Stimulated activated CD4-positive, alpha-beta T cell treated with anti-CD3 and anti-CD28 coated beads, TNF-alpha, amount 100 ng/mL, for 48 hours (primary cell): ENCODE measurements around the gene STXBP4.

Source experiments
- DNase-seq, 3 donors: peaks; one replicate each; pipeline ENCODE4 v3.0.0-alpha.2; 2020; ENCODE audit warnings: low read depth in 3 of 3

Gene STXBP4

DNA sequence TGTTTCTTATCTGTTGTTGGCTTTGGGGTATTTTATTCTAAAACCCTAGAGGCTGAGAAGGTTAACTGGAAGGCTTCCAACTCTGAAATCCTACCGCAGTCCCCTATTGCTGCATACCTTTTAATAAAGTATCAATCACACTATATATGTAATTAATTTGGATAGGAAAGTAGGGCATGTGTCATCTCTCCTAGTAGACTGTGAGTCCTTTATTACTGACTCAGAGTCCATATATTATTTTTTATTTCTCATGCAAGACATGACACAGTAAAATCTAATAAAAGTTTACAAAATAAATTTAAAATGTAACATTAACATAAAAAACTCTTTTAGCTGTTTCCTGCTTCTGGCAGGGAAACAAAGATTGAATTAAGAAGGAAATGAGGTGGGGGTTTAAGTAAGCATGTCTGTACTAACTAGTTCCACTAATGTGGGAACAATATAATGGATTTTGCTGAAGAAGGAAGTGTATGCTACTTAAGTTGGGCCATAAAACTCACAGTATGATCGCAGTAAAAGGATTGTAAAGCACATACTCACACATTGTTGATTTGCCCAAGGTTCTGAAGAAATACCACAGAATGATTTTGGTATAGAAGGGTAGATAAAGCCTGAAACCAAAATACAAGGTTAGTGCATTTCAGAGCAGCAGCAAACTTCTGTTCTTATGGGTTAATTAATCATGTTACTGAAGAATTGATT lies 198.6 kb downstream of the STXBP4 start:
- no peak for DNase-seq

DNA sequence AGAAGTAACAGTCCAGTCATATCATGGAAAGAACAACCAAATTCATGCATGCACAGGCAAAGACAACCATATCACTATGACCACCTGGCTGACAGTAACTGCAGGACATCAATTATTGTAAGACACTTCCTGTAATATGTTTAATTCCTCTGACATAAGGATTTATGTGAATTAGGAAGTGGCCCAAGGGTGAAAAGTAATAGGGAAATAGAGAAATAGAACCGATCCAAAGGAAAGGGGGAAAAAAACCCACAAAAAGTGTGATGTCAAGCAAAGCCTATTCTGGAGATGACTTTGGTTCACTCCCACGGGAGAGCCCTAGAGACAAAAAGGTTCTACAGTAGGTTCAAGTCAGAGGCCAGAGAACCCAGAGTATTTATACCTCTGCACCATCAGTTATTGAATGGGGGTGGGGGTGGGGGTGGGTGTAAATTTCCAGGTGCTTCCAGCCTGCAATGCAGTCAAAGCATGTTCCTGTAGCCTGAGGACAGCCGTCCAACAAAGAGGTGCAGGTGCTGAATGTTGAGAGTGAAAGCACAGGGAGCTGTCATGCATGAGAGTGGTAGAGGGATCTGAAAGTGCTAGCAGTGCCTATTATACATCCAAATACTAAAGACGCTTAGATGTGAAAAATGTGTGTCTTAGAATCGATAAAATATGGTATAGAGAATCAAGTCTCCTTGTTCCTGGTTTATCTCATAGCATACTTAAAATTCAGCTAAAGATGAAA lies 200.6 kb downstream of the STXBP4 start:
- no peak for DNase-seq

DNA sequence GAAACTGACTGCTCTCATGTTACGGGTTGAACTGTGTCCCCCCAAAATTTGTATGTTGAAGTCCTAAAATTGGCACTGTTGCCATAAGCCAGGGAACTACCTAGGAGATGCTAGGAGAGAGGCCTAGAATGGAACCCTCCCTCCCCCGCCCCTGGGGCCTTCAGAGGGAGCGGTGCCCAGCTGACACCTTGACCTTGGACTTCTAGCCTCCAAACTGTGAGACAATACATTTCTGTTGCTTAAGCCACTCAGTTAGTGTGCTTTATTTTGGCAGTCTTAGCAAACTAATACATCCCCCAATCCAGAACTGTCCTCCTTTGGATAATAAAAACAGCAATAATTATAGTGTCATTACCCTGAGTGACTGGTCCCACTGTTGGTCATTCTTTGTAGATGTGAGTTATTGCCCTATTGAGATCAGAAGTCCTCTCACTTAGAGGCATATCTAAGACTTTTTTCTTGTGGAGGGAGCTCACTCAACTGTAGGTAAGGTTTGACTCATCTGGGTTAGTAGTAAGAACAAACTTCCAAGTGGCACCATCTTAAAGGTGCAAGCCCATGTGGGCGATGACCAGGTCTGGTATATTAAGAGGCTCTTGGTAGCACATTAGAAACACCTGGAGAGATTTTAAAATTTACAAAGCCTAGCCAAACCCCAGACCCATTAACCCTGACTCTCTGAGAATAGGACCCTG lies 203.2 kb downstream of the STXBP4 start:
- DNase-seq, result no peak

DNA sequence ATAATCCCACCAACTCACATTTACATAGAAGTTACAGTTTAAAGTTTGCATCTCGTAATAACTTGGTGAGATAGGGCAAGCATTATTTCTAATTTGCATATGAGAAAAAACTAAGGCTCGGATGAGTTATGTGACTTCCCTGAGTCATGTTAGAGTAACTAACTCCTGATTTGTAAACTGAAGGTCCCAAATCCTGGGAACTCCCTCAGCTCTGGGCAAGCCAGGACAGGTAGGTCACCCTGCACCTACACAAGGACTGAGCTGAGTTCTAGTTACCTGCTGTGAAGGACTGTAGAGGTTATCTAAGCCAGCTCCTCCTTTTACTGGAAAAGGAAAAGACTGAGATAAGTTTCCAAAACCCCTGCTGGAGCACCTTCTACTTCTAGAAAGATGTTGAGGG lies 204.0 kb downstream of the STXBP4 start:
- no peak for DNase-seq

DNA sequence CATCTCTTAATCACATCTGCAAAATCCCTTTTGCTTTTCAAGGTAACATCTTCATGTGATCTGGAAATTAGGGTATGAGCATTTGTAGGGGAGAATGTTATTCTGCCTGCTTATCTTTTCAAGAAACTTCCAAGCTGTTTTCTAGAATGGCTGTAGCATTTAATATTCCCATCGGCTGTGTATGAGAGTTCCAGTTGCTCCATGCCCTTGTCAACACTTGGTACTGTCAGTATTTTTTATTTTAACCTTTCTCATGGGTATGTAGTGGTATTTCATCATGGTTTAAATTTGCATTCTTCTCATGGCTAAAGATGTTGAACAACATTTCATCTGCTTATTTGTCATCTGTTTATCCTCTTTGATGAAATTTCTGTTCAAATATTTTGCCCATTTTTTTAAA lies 205.6 kb downstream of the STXBP4 start:
- DNase-seq, result no peak

DNA sequence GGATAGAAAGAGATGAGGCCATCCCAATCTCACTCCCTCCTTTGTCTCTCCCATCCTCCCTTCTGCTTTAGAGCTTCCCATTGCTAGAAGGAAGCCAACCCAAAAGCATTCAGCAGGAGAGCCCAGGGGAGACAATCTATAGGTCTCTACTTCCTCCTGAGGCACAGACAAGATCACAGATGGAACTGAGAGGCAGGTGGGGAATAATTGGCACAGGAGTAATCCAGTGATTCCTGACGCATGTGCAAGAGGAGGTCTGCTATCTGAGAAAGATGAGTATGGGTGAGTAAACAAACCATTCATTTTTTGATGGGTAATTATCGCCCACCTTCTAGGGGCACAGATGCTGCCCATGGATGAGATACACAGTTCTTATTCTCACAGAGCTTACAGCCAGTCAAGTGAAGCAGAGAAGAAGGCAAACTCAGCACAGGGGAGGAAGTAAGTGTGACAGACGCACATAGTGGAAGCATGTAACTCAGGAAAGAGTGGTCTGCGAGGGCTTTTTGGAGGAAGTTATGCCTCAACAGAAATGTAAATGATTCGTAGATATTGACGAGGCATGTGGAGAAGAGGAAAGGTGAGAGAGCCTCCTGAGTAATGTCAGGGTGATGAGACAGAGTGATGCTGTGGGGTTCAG lies 207.3 kb downstream of the STXBP4 start:
- DNase-seq, result no peak

DNA sequence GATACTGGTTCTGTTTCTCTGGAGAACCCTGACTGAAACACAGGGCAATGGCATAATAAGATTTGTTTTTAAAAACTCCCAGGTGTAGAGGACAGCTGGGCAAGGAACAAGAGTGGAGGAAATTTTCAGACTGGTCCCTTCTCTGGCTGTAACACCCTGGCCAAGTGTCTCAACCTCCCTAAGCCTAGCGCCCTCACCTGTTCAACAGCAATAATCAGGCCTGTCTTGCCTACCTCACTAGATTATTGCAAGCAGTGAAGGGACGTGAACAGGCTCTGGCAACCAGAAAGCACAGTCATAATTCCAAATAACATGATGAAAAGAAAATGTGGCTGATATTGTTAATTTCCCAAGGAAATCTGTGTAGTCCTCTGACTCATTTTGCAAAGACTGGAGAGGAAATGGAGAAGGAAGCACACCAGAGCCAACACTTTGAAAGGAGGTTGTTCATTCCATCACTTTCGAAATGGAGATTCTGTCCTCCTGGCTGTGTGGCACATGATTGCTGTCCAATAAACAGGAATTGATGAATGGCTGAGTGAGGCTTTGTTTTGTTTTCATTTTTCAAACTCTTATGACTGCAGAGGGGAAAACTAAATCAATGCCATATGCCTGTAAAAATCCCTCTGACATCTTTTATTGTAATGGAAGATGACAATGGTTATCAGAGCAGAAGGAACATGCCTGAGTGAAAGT lies 208.7 kb downstream of the STXBP4 start:
- DNase-seq, result no peak

DNA sequence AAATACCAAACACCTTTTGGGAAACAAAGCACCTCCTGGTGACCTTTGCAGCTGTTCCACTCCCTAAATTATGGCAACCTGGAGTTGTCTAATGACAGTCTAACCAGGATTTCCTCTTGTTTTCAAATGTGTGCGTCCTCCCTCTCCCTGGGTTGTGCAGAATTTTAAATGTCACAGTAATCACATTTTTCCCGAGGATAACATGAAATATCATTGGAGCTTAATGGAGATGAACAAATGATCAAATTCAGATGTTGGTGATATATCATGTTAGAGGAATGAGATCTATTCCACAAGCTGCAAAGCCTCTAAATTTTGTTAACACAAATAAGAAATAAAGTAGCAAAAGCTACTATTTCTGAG lies 209.3 kb downstream of the STXBP4 start:
- no peak for DNase-seq

DNA sequence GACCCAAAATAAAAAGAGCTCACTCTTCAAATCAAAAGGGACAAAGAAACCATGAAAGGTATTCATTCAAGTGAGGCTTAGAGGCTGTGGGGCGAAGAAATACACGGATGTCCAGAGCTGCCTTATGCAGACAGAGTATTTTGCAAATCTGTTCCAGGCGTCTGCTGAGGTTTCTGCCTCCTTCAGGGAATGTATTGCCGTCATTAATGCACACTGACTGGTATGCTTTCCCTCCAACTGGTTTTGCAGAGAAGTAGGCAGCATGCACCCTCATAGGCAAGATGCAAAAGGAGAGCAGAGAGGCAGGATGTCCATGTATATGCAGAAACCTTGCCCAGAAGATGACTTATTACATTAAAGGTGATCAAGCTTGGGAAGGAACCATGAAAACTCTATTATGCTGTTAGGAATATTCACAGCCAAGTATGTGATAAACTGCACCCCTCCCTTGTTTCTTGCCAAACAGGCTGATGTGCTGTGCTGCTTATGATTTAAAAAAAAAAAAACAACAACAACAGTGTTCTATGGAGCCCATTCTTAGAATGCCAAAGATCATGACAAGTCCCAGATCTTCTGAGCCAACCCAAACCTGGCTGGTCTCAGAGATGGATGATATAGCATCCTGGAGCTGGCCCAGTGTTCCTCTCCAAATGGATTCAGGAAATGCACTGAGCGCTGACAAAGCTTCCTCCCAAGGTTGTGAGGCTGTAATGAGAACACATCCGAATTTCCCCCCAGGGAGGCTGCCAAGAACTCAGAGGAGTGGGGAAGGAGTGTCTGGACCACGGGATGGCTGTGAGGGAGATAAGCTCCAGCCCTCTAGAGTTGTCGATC lies 218.6 kb downstream of the STXBP4 start:
- DNase-seq, result no peak

DNA sequence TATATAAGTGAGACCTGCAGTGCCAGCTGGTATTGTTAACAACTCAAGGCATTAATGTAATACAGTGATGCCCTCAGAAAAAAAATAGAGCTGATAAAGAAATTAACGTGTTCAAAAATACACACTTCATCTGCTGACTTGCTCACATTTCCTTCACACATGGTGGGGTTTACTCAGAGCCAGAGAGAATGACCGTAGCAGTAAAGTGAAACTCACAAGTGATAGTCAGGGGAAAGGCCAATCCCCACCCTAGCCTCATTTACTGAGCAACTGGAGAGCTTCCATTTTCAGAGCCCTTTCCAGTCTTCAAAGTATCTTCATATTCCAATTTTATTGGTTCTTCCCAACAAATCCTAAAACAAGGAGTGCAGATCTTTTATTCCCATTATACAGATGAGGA lies 222.2 kb downstream of the STXBP4 start:
- DNase-seq, result no peak

DNA sequence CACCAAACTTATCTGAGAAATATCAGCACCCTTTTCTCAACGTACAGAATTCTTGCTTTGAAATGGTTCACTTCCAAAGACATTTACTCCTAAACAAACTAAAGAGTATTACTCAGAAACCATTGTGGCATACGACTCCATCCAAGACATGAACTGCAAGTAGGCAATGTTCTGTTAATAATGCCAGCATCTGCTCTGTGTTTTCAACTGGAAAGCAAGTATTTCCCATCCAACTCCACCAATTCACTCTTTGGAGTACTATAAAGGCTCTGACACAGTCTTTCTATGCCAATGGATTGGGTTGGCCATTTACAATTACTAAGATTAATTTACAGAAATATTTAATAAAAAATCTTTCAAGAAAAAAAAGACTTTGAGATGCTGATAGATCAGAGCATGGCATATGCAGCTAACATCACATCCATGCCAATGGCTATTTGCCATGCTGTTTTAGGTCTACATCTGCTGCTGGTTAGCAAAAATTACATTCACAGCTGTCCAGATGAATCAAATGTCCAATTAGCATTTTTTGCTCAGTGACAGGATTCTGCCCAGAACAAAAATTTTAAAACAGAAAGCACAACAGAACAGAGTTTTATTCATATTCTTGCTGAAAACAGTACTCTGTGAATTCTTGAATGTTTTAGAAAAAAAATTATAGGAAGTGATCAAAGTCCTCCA lies 230.3 kb downstream of the STXBP4 start:
- DNase-seq, result no peak

DNA sequence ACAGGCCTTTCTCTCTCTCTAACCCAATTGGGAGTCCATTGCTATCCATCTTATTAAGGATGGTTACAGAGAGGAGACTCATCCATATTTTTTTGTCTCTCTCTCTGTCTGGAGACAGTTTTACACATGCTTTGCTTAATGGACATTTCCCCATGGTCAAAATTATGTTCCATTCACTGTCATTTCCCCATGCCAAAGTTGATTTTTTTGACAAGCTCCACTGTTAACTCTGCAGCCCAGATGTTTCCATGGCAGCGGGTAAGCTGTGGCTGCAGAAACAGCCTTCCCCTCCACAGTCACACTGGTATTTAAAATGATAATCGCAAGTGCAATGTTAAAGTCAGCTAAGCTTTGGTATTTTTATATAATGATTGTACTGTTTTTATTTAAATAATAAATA lies 232.3 kb downstream of the STXBP4 start:
- no peak for DNase-seq

DNA sequence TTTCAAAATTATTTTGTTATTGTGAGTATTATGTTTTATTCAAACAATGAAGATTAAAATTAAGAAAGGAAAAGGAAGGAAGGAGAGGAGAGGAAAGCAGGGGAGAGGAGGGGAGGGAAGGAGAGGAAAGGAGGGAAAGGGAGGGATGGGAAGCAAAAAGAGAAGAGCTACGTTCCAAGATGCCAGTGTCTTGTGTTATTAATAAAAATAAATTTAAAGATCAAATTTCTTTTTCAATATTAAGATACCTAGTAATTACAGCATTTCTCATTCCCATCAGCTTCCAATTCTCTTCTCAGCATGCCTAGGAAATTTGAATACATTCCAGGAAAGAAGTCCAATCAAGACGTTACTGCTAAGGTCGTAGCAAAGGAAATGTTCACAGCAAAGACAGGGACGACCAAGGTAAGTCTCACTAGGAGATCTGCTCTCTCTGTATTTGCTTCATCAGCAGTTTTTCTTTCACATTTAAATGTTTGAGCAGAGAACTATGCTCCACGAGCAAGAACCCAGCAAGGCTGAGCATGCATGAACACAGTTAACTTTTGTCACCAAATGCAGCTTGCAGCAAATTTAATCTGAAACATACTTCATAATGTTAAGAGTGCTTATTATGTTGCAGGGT lies 232.9 kb downstream of the STXBP4 start:
- DNase-seq, result no peak

DNA sequence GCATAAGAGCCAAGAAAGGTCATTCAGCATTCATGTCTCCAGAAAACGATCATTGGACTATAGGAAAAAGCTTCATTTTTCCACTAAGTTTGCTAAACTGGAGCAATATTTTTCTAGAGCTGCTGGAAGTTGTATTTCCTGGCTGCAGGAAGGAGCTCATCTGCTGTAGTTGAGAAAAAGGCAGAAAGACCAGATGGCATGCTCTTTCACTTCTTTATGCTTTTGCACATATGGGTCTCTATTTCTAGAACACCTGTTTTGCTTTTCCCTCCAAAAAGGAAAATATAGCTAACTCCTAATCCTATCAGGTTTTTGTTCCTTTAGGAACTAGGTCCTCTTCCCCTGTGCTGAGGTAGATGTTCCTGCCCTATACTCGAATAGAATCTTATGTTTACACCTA lies 234.3 kb downstream of the STXBP4 start:
- no peak for DNase-seq

DNA sequence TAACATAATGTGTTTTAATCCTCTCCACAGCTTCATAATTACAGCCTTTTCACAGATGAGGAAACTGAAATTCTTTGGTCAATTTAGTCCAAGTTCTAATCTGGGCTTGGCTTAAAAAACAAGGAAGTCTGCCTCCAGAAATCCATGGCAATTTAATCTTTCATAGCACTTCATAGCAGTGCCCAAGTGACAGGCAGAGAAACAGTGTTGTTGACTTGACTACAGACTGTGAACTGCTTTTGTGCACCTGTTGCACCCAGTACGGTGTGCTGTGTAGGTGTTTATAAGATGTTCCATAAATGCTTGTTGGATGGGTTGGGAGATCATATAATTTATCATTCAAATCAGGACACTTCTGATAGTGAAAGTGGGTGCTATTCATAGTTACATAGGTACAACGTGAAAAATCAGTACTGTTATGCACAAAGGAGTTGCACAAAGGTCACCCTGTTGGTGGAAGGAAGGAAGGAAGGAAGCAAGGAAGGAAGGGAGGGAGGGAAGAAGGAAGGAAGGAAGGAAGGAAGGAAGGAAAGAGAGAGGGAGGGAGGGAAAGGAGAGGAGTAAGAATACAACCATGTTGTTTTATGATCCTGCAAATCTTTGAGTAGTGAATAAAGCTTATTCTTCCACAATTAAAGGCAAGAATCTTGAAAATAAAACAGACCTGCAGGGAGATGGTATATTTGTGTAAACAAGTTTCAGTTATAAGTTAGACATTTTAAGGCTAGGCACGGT lies 239.7 kb downstream of the STXBP4 start:
- no peak for DNase-seq

DNA sequence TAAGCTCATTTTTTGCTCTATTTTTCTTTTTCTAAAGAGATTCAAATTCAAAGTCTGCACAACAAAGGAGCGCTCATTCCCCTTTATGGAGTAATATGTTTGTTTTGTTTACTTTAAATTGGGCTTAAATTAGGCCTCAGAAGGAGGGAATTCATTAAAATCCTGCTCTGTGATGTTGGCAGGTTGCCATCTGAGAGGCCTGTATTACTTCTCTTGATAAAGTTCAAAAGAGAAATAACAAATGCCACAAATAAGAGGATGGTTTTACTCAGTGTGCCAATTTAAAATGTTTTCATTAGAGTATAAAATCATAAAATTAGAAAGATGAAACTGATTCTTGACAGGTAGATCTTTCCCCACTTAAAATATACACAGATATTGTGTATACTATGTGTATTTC lies 241.7 kb downstream of the STXBP4 start:
- no peak for DNase-seq

DNA sequence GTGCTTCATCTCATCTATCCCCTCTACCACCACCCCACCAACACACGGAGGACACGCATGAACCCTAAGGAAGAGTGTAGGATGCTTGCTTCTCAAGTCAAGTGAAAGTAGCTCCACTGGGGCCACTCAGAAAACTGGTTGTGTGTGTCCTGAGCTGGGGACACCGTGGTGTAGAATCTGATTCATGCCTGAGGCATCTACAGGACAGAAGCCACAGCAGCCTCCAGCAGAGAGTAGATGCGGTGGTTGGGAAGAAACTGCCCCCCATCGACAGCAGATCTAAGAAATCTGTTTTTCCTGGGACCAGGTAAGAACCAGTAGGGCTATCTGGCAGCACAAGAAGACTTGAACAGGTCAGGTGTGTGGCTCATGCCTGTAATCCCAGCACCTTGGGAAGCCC lies 244.3 kb downstream of the STXBP4 start:
- no peak for DNase-seq

DNA sequence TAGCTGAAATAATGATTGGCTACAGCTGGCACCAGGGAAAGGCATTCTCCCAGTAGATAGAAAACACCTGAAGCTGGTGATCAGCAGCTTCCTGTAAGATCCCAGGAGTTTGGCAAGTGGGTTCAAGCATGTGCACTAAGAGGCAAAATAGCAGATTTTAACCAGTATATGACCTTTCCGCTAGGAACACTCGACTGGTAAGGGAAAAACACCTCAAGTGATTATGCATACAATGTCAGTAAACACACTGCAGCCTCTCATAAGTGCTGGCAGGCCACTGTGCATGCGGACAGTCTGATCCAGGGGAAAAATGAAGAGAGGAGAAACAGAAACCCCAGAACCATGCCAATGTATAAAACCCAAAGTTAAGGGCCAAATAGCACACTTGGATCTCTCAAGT lies 247.1 kb downstream of the STXBP4 start:
- no peak for DNase-seq

DNA sequence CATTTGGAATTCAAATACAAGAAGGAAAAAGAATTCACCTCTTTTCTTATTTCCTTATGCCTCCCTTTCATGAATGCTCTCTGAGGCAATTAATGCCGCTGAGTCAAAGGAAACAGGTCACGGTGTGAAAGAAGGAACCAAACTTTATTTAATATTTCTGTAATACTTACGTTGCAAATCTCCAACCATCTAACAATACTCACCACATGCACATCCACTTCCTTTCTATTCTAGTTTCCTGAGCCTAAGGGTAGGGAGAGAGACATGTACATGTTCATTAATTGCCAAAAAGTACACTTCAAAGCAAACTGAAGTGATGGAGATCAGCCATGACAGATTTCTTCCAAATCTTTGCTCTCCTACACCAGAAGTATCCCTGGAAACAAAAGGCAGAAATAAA lies 248.3 kb downstream of the STXBP4 start:
- DNase-seq, result no peak
